Upper lobe of left lung (tissue), 6 donors: ENCODE data around the gene KCNJ3. TPM values are rescaled to one million over a fixed set of nuclear protein-coding genes. Genes with fewer than 3 reads are reported as not detected.

Experiments used
- ATAC-seq, 2 donors: fragments of 200-7000 bp; cut with Tn5 transposase; one replicate each; pipeline ENCODE4 v1.9.1; 2022; ENCODE audit warnings: mild to moderate bottlenecking in 2 of 2, moderate library complexity in 2 of 2; ENCODE audit not compliant: low FRiP score in 2 of 2
- DNase-seq, 2 donors: peaks; one replicate each; pipeline ENCODE4 v3.0.0-alpha.2; 2019 to 2020
- H3K27ac ChIP-seq, 4 donors: fragments of 200-600 bp; sonication (generic); one replicate each; pipeline ENCODE4 v1.5.1; 2016 to 2019
- H3K27me3 ChIP-seq, 4 donors: fragments of 200-600 bp; sonication (generic); one replicate each; pipeline ENCODE4 v1.5.1; 2017 to 2019
- H3K36me3 ChIP-seq, 4 donors: fragments of 200-600 bp; sonication (generic); one replicate each; pipeline ENCODE4 v1.5.1; 2016 to 2019
- H3K4me1 ChIP-seq, 4 donors: fragments of 200-600 bp; sonication (generic); one replicate each; pipeline ENCODE4 v1.5.1; 2018 to 2019
- H3K4me3 ChIP-seq, 4 donors: fragments of 200-600 bp; sonication (generic); one replicate each; pipeline ENCODE4 v1.5.1; 2017 to 2019; ENCODE audit warnings: mild to moderate bottlenecking in 2 of 4, moderate library complexity in 1 of 4
- H3K9me3 ChIP-seq, 4 donors: fragments of 200-600 bp; sonication (generic); one replicate each; pipeline ENCODE4 v1.5.1; 2018 to 2019
- EP300 ChIP-seq, 4 donors: sonication (generic); formaldehyde crosslinking; IDR thresholded peaks; one replicate each; pipeline ENCODE4 v1.5.1; 2017; ENCODE audit warnings: antibody characterized with exemption in 4 of 4, control low read depth in 2 of 4
- POLR2A ChIP-seq, 4 donors: fragments of 450-650 bp; IDR thresholded peaks; one replicate each; pipeline ENCODE4 v1.5.1; 2016 to 2017; ENCODE audit warnings: antibody characterized with exemption in 4 of 4, mild to moderate bottlenecking in 2 of 4
- POLR2AphosphoS5 ChIP-seq, 2 donors: sonication (generic); formaldehyde crosslinking; IDR thresholded peaks; one replicate each; pipeline ENCODE4 v1.5.1; 2017; ENCODE audit warnings: antibody characterized with exemption in 2 of 2
- WGBS, 2 donors: methylation state at CpG; one replicate each; pipeline ENCODE4 v1.1.5; 2017 to 2018; 5-methylcytosine and 5-hydroxymethylcytosine counted together
- total RNA-seq, 6 donors: library from RNA; depleted of rRNA in 4 of 6; stranded (reverse); fragments of >200 nt in 4 of 6; gene quantifications; one replicate each; pipeline versions ENCODE4 v1.1.0 to v1.2.1, GENCODE V29; 2016 to 2021
- TF ChIP-seq, protein P1 (sequence below), 6 experiments: fragments of 450-650 bp in 4 of 6; fragments of 200-600 bp in 2 of 6; sonication (generic) in 2 of 6; IDR thresholded peaks; one replicate each; pipeline ENCODE4 v1.5.1; 2016 to 2019; ENCODE audit warnings: antibody characterized with exemption in 6 of 6
- donor health status: DM: no; HTN: no; CAD: no; lungs with moderate emphysema.
- donor health status: DM: no; HTN: yes; CAD: no; lungs with severe emphysema.

KCNJ3 gene
- total RNA-seq, 6 donors from 2014 or later, result not detected

GRCh38 chr2:154704991-154705390 lies 6.5 kb downstream of the KCNJ3 start:
- TF ChIP-seq, protein P1, sequence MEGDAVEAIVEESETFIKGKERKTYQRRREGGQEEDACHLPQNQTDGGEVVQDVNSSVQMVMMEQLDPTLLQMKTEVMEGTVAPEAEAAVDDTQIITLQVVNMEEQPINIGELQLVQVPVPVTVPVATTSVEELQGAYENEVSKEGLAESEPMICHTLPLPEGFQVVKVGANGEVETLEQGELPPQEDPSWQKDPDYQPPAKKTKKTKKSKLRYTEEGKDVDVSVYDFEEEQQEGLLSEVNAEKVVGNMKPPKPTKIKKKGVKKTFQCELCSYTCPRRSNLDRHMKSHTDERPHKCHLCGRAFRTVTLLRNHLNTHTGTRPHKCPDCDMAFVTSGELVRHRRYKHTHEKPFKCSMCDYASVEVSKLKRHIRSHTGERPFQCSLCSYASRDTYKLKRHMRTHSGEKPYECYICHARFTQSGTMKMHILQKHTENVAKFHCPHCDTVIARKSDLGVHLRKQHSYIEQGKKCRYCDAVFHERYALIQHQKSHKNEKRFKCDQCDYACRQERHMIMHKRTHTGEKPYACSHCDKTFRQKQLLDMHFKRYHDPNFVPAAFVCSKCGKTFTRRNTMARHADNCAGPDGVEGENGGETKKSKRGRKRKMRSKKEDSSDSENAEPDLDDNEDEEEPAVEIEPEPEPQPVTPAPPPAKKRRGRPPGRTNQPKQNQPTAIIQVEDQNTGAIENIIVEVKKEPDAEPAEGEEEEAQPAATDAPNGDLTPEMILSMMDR (IDR thresholded peaks at IDR 0.05), result no peak
- TF ChIP-seq POLR2AphosphoS5 (IDR thresholded peaks at IDR 0.05) (no peak), POLR2A (IDR thresholded peaks at IDR 0.05) (no peak), EP300 (IDR thresholded peaks at IDR 0.05) (no peak)
- WGBS, 2 donors, result 82% methylated on average over 4 of the region's 4 CpGs
- no peak for ATAC-seq

DNA sequence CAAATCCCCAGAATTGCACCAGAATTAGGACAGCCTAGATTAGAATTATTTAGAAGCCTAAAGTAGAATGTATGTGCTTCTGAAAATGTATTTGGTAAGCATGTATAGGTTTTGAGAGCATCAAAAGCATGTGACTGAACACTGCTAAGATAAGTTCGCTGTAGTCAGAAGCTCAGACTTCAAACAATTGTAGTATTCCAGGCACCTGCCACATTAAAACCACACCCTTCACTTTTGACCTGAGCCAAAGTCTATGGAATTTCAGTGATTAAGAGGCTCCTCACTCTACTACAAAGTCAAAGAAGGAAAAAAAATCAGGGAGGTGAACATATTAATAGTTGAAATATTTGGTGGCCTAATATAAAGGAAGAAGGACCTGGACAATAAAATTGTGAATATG lies 8.2 kb downstream of the KCNJ3 start:
- Histone ChIP-seq H3K9me3 (no peaks in the 10 kb centered on the region), H3K27ac (no peak overlapping the region), H3K4me3 (no peak overlapping the region), H3K36me3 (no peaks in the 10 kb centered on the region), H3K27me3 (no peaks in the 10 kb centered on the region), H3K4me1 (no peaks in the 10 kb centered on the region)
- TF ChIP-seq POLR2AphosphoS5 (IDR thresholded peaks at IDR 0.05) (no peak), EP300 (IDR thresholded peaks at IDR 0.05) (no peak), POLR2A (IDR thresholded peaks at IDR 0.05) (no peak)
- TF ChIP-seq, protein P1 (IDR thresholded peaks at IDR 0.05), result no peak
- WGBS, 2 donors, result 58 to 76% methylated on average over 1 of the region's 1 CpG
- no peak for ATAC-seq
- DNase-seq, result no peak

More at GRCh38 chr2:154704991-154705390, 6.5 kb downstream of the KCNJ3 start:
- no peak for DNase-seq
- no peak overlapping the region for H3K4me3 ChIP-seq
- no peaks in the 10 kb centered on the region for H3K36me3 ChIP-seq
- H3K27ac ChIP-seq, result no peak overlapping the region
- no peaks in the 10 kb centered on the region for H3K9me3 ChIP-seq
- no peaks in the 10 kb centered on the region for H3K4me1 ChIP-seq
- no peaks in the 10 kb centered on the region for H3K27me3 ChIP-seq

DNA sequence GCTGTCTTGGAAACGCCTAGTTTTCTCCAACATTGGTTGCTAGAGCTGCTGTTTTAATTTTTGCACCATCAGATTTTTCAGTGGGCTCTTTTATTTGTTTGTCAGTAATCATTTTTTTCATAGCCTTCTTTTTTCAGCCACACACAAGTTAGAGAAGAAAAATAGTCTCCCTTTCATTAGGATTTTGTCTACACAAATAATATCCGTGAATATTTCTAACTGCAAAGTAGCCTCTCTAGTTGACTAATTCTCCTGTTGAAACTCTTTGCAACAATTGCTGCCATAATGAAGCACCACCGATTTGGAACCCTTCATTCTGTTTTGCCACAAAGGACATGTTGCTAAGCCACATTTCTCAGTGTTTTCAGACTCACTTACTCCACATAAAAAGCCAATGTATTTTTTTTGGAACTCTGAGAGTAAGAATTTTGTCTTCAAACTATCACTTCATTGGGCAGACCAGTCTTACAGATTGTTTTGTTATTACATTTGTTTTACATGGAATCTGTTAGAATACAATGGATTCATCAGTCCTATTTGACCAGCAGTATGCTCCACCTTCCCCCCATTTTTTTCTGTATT lies 9.6 kb downstream of the KCNJ3 start:
- DNase-seq, result no peak
- Histone ChIP-seq H3K4me1 (no peaks in the 10 kb centered on the region), H3K9me3 (no peaks in the 10 kb centered on the region), H3K36me3 (no peaks in the 10 kb centered on the region), H3K27me3 (no peaks in the 10 kb centered on the region), H3K27ac (no peak overlapping the region), H3K4me3 (no peak overlapping the region)
- ATAC-seq, result no peak
- TF ChIP-seq, protein P1 (IDR thresholded peaks at IDR 0.05), result no peak
- TF ChIP-seq POLR2A (IDR thresholded peaks at IDR 0.05) (no peak), POLR2AphosphoS5 (IDR thresholded peaks at IDR 0.05) (no peak), EP300 (IDR thresholded peaks at IDR 0.05) (no peak)
- 82% methylated on average over 3 of the region's 3 CpGs for WGBS, 2 donors

DNA sequence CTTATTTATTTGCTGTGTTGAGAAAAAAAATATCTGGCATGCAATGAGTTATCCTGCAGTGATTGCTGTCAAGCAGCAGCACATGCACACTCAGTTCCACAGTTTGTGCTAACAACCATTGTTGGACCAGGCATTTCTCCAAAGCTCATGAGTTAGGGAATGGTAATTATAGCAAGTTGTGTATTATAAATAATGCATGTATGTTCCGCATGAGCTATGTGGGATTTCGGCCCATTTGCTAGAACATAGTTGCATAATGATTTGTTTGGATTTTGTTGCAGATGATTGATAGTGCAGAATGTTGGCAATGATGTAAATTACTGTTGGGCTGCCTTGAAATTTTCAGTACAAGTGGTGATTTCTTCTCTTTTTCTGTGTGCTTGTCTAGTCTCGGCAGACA lies 10.7 kb downstream of the KCNJ3 start:
- 55 to 82% methylated on average over 3 of the region's 3 CpGs for WGBS, 2 donors
- Histone ChIP-seq H3K4me1 (no peaks in the 10 kb centered on the region), H3K27ac (no peak overlapping the region), H3K36me3 (no peaks in the 10 kb centered on the region), H3K27me3 (no peaks in the 10 kb centered on the region), H3K9me3 (no peaks in the 10 kb centered on the region), H3K4me3 (no peak overlapping the region)
- no peak for ATAC-seq
- TF ChIP-seq EP300 (IDR thresholded peaks at IDR 0.05), result no peak
- TF ChIP-seq, protein P1 (IDR thresholded peaks at IDR 0.05), result no peak
- TF ChIP-seq POLR2A (IDR thresholded peaks at IDR 0.05), result no peak
- TF ChIP-seq POLR2AphosphoS5 (IDR thresholded peaks at IDR 0.05), result no peak
- no peak for DNase-seq

- no peak overlapping the region for H3K27ac ChIP-seq
- no peak for TF ChIP-seq EP300 (IDR thresholded peaks at IDR 0.05)
- TF ChIP-seq, protein P1 (IDR thresholded peaks at IDR 0.05), result no peak
- no peak for TF ChIP-seq POLR2AphosphoS5 (IDR thresholded peaks at IDR 0.05)
- no peak for TF ChIP-seq POLR2A (IDR thresholded peaks at IDR 0.05)
- WGBS, 2 donors, result 86 to 98% methylated on average over 2 of the region's 2 CpGs
- ATAC-seq, result no peak
- no peaks in the 10 kb centered on the region for H3K4me1 ChIP-seq
- no peak overlapping the region for H3K4me3 ChIP-seq
- no peaks in the 10 kb centered on the region for H3K36me3 ChIP-seq
- no peaks in the 10 kb centered on the region for H3K9me3 ChIP-seq
- no peak for DNase-seq
- H3K27me3 ChIP-seq, result no peaks in the 10 kb centered on the region
Observed at GRCh38 chr2:154710078-154710477, 11.6 kb downstream of the KCNJ3 start.
